Natural killer cell treated with Interleukin-12 subunit alpha and Interleukin-12 subunit beta and Interleukin-15 and Interleukin-18, amount 100 ng/mL, for 72 hours (primary cell): ENCODE results near the gene RERE. TPM values are rescaled to one million over a fixed set of nuclear protein-coding genes. Genes with fewer than 3 reads are reported as not detected.
"Not testable (repeated sequence)": the region's sequence is repeated elsewhere in the genome, so short reads cannot be mapped to it uniquely, and the experiment has no call there.

ENCODE experiments used
- ATAC-seq, 2 donors: fragments of 150-1000 bp; cut with Tn5 transposase in 1 of 2; sonication (Bioruptor Pico), chemical (Tn5 transposase) in 1 of 2; 2 replicates each; pipeline ENCODE4 v1.10.0; 2021
- DNase-seq: peaks from one replicate; pipeline ENCODE4 v3.0.0; 2022; ENCODE audit warnings: low spot score
- H3K27ac Mint-ChIP-seq, 2 donors: 1 replicate in 1 of 2; 2 replicates in 1 of 2; pipeline ENCODE4 v1.8.0; 2022; ENCODE audit warnings: mixed read lengths in 2 of 2, mild to moderate bottlenecking in 1 of 2, moderate library complexity in 1 of 2
- H3K27me3 Mint-ChIP-seq, 2 donors: 1 replicate in 1 of 2; 2 replicates in 1 of 2; pipeline ENCODE4 v1.8.0; 2022; ENCODE audit warnings: mixed read lengths in 2 of 2
- H3K36me3 Mint-ChIP-seq: one replicate; pipeline ENCODE4 v1.8.0; 2022; ENCODE audit warnings: mixed read lengths
- H3K4me1 Mint-ChIP-seq, 2 donors: 1 replicate in 1 of 2; 2 replicates in 1 of 2; pipeline ENCODE4 v1.8.0; 2022; ENCODE audit warnings: low read depth in 2 of 2, mixed read lengths in 2 of 2, mild to moderate bottlenecking in 1 of 2
- H3K4me3 Mint-ChIP-seq: one replicate; pipeline ENCODE4 v1.8.0; 2022; ENCODE audit warnings: mixed read lengths
- H3K9me3 Mint-ChIP-seq: 2 replicates; pipeline ENCODE4 v1.8.0; 2022; ENCODE audit warnings: mixed read lengths
- total RNA-seq, 2 donors: library from RNA; stranded (reverse); gene quantifications; one replicate each; pipeline ENCODE4 v1.2.3, GENCODE V29; 2022

RERE gene
- total RNA-seq, 2 donors from 2014 or later = 38.2 to 72.4 TPM

- no peak for ATAC-seq
- H3K9me3 Mint-ChIP-seq = no peaks in the 10 kb centered on the region
- H3K36me3 Mint-ChIP-seq = no peaks in the 10 kb centered on the region
- H3K27me3 Mint-ChIP-seq = no peaks in the 10 kb centered on the region
- no peak overlapping the region for H3K4me3 Mint-ChIP-seq
- DNase-seq = no peak
- no peak overlapping the region for H3K27ac Mint-ChIP-seq
- peaks cover 12 to 22% of the 10 kb centered on the region in 2 donors for H3K4me1 Mint-ChIP-seq
Measured at GRCh38 chr1:8460784-8461183, 356.7 kb downstream of the RERE start.

- H3K27me3 Mint-ChIP-seq = no peaks in the 10 kb centered on the region
- no peak overlapping the region for H3K27ac Mint-ChIP-seq
- no peaks in the 10 kb centered on the region for H3K9me3 Mint-ChIP-seq
- H3K4me1 Mint-ChIP-seq = peaks cover 12 to 22% of the 10 kb centered on the region in 2 donors
- no peak overlapping the region for H3K4me3 Mint-ChIP-seq
- H3K36me3 Mint-ChIP-seq = no peaks in the 10 kb centered on the region
- ATAC-seq (no peak), DNase-seq (no peak)
Measured at GRCh38 chr1:8460132-8460544, 357.3 kb downstream of the RERE start.

- H3K4me3 Mint-ChIP-seq = no peak overlapping the region
- ATAC-seq (no peak), DNase-seq (no peak)
- peaks cover 11 to 19% of the 10 kb centered on the region in 2 donors for H3K4me1 Mint-ChIP-seq
- H3K27me3 Mint-ChIP-seq = no peaks in the 10 kb centered on the region
- no peak overlapping the region for H3K27ac Mint-ChIP-seq
- no peaks in the 10 kb centered on the region for H3K36me3 Mint-ChIP-seq
- H3K9me3 Mint-ChIP-seq = no peaks in the 10 kb centered on the region
Measured at GRCh38 chr1:8458607-8459006, 358.8 kb downstream of the RERE start.

DNA sequence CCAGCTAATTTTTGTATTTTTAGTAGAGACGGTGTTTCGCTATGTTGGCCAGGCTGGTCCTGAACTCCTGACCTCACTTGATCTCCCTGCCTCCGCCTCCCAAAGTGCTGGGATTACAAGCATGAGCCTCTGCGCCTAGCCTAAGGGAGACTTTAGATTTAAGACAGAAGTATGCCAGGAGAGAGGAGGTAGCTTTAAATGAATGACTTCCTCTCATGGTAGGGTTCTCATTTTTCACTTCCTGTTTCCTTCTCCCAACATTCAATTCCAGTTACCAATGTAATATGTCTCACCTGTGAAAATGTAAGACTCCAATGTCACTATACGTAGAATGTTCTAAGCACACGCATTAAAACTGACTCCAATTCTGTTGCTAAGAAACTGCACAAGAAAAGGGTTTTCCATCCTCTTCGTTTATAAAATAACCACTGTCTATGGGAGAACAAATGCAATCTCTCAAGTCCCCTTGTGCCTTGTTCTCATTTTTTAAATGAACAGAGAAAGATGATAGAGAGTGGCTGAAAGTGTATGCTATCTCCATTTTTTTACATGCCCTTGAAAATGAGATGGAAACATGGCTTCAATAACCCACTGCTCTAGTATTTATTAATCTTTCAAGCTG lies 359.6 kb downstream of the RERE start:
- Mint-ChIP-seq H3K27me3 (no peaks in the 10 kb centered on the region), H3K9me3 (no peaks in the 10 kb centered on the region), H3K4me1 (peaks cover 5 to 14% of the 10 kb centered on the region in 2 donors), H3K27ac (no peak overlapping the region), H3K4me3 (no peak overlapping the region), H3K36me3 (no peaks in the 10 kb centered on the region)
- ATAC-seq (no peak), DNase-seq (no peak)

GRCh38 chr1:8456991-8457390 lies 360.4 kb downstream of the RERE start:
- H3K27me3 Mint-ChIP-seq = no peaks in the 10 kb centered on the region
- H3K27ac Mint-ChIP-seq = no peak overlapping the region
- no peaks in the 10 kb centered on the region for H3K36me3 Mint-ChIP-seq

DNA sequence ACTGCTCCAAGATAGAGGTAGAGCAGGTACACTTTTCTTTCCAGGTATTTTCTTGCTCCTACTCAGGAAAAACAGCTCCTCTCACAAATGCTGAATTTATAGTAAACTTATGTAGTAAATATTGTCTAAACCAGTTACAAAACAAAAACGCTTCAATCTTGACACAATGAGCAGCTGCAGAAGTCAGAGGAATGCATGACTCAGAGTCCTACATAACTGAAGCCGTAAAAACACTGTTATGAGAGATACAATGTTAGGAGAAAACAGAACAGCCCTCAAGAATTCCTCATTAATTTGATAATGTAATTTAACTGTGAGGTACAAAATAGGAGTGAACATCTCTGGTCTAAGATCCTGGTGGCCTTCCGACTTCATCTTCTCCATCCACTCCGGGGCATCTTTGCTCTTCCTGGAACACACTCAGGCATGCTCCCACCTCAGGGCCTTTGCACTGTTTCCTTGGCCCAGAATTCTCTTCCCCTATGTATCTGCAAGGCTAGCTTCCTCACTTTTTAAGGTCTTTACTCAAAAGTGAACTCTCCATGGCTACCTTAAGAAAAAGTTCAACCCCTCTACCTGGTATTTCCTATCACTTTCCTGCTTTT lies 361.0 kb downstream of the RERE start:
- H3K9me3 Mint-ChIP-seq = no peaks in the 10 kb centered on the region
- no peaks in the 10 kb centered on the region for H3K36me3 Mint-ChIP-seq
- no peak overlapping the region for H3K27ac Mint-ChIP-seq
- H3K4me1 Mint-ChIP-seq = peaks cover 5 to 8% of the 10 kb centered on the region in 2 donors
- H3K4me3 Mint-ChIP-seq = no peak overlapping the region
- DNase-seq (no peak), ATAC-seq (no peak)
- H3K27me3 Mint-ChIP-seq = no peaks in the 10 kb centered on the region

More at GRCh38 chr1:8456991-8457390, 360.4 kb downstream of the RERE start:
- H3K4me1 Mint-ChIP-seq = peaks cover 5 to 10% of the 10 kb centered on the region in 2 donors
- H3K9me3 Mint-ChIP-seq = no peaks in the 10 kb centered on the region
- no peak overlapping the region for H3K4me3 Mint-ChIP-seq
- DNase-seq (no peak), ATAC-seq (no peak)

- no peaks in the 10 kb centered on the region for H3K9me3 Mint-ChIP-seq
- no peak overlapping the region for H3K4me3 Mint-ChIP-seq
- no peaks in the 10 kb centered on the region for H3K27me3 Mint-ChIP-seq
- H3K36me3 Mint-ChIP-seq = no peaks in the 10 kb centered on the region
- H3K27ac Mint-ChIP-seq = no peak overlapping the region
- ATAC-seq (no peak), DNase-seq (no peak)
- H3K4me1 Mint-ChIP-seq = peaks cover 5 to 6% of the 10 kb centered on the region in 2 donors
Measured at GRCh38 chr1:8455700-8456307, 361.6 kb downstream of the RERE start.

- Mint-ChIP-seq H3K4me3 (no peak overlapping the region), H3K27me3 (no peaks in the 10 kb centered on the region), H3K4me1 (peaks cover 14 to 17% of the 10 kb centered on the region in 2 donors), H3K27ac (no peak overlapping the region), H3K9me3 (no peaks in the 10 kb centered on the region), H3K36me3 (peaks cover 4% of the 10 kb centered on the region)
- DNase-seq (no peak), ATAC-seq (no peak)
Measured at GRCh38 chr1:8450312-8450711, 367.1 kb downstream of the RERE start.

DNA sequence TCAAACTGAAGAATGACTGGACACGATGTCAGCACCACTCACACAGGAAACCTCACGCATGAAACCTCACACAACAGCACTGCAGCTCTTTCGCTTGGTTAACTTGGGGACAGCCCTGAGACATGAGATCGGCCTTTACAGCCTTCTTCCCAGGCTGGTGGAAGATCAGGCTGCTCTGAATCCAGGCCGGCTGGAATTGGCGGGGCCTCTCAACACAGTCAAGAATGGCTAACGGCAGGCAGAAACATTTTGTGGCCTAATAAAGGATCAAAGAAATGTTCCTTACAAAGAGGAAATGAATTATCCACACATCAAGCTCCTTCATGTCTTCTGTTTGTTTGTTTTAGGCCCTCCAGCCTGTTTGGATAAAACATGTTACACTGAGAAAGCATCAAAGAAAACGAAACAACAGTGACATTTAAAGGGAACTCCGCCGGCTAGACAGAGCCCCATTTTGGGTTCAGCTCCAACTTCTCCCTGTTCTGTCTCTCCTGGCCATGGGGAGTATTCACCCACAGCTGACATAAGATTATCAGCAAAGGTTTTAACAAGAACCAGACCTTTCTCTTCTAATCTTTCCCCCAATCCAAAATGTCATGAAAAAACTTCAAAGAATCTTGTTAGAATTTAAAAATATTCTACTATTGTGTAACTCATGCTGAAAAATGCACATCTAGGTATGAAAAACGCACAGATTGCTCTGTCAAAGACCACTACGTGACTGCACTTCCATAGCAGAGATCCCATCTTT lies 368.4 kb downstream of the RERE start:
- H3K27ac Mint-ChIP-seq = no peak overlapping the region
- H3K4me1 Mint-ChIP-seq = peaks cover 14 to 17% of the 10 kb centered on the region in 2 donors
- no peak overlapping the region for H3K4me3 Mint-ChIP-seq
- DNase-seq (no peak), ATAC-seq (peak; percentile 74 to 80)
- no peaks in the 10 kb centered on the region for H3K27me3 Mint-ChIP-seq
- H3K36me3 Mint-ChIP-seq = peaks cover 4% of the 10 kb centered on the region
- H3K9me3 Mint-ChIP-seq = no peaks in the 10 kb centered on the region

GRCh38 chr1:8448505-8448904 lies 368.9 kb downstream of the RERE start:
- peaks cover 14 to 17% of the 10 kb centered on the region in 2 donors for H3K4me1 Mint-ChIP-seq
- not testable (repeated sequence) for H3K27me3 Mint-ChIP-seq, H3K9me3 Mint-ChIP-seq, H3K4me3 Mint-ChIP-seq, H3K27ac Mint-ChIP-seq, ATAC-seq, H3K36me3 Mint-ChIP-seq, DNase-seq

- peaks cover 6% of the 10 kb centered on the region for H3K36me3 Mint-ChIP-seq
- ATAC-seq = no peak
- H3K4me3 Mint-ChIP-seq = no peak overlapping the region
- H3K4me1 Mint-ChIP-seq = peaks cover 14 to 17% of the 10 kb centered on the region in 2 donors
- no peaks in the 10 kb centered on the region for H3K9me3 Mint-ChIP-seq
- H3K27me3 Mint-ChIP-seq = no peaks in the 10 kb centered on the region
- DNase-seq = no peak
- H3K27ac Mint-ChIP-seq = no peak overlapping the region
Measured at GRCh38 chr1:8447616-8448150, 369.8 kb downstream of the RERE start.

DNA sequence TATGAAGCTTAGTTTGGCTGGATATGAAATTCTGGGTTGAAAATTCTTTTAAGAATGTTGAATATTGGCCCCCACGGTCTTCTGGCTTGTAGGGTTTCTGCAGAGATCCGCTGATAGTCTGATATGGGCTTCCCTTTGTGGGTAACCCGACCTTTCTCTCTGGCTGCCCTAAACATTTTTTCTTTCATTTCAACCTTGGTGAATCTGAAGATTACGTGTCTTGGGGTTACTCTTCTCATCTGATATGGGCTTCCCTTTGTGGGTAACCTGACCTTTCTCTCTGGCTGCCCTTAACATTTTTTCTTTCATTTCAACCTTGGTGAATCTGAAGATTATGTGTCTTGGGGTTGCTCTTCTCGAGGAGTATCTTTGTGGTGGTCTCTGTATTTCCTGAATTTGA lies 371.3 kb downstream of the RERE start:
- peak overlapping the region; percentile 25 for H3K4me3 Mint-ChIP-seq
- ATAC-seq, H3K27ac Mint-ChIP-seq: not testable (repeated sequence)

GRCh38 chr1:8443558-8444194 lies 373.8 kb downstream of the RERE start:
- Mint-ChIP-seq H3K4me1 (peaks cover 21 to 23% of the 10 kb centered on the region in 2 donors), H3K27me3 (no peaks in the 10 kb centered on the region), H3K27ac (no peak overlapping the region), H3K9me3 (no peaks in the 10 kb centered on the region), H3K36me3 (peaks cover 9% of the 10 kb centered on the region), H3K4me3 (no peak overlapping the region)
- DNase-seq (no peak), ATAC-seq (no peak)

More for the DNA sequence above, 371.3 kb downstream of the RERE start:
- DNase-seq, H3K27me3 Mint-ChIP-seq, H3K36me3 Mint-ChIP-seq, H3K9me3 Mint-ChIP-seq: not testable (repeated sequence)
- peaks cover 14 to 17% of the 10 kb centered on the region in 2 donors for H3K4me1 Mint-ChIP-seq
